ENCODE data around the gene AMMECR1.

GRCh38 chrX:110282922-110283321 lies 35.0 kb downstream of the AMMECR1 start:
- no peak for TF ChIP-seq CTCF (conservative IDR thresholded peaks at IDR 0.05; ENCODE audit: low read depth in 2 of 2)
- no peak for TF ChIP-seq JUNB (IDR thresholded peaks at IDR 0.05; ENCODE audit: unreplicated experiment)
- TF ChIP-seq POLR2AphosphoS5 (IDR thresholded peaks at IDR 0.05; ENCODE audit: low read depth) = no peak

All from GM23338 (cell line).